OCI-LY1 (cell line): Measurements from ENCODE around the gene SARM1.

ENCODE experiments used
- H2AFZ ChIP-seq: fragments of 200-600 bp; sonication (generic), shearing (Covaris generic); 2 replicates; pipeline ENCODE4 v1.6.0; 2014; ENCODE audit warnings: antibody characterized with exemption, mild to moderate bottlenecking, low read length
- H3F3A ChIP-seq: fragments of 200-600 bp; sonication (generic), shearing (Covaris generic); 2 replicates; pipeline ENCODE4 v1.6.0; 2014; ENCODE audit warnings: mild to moderate bottlenecking, antibody characterized with exemption, low read length, moderate library complexity; ENCODE audit not compliant: insufficient read depth
- H3K27ac ChIP-seq: fragments of 200-600 bp; sonication (generic); 2 replicates; pipeline ENCODE4 v1.5.1; 2014; ENCODE audit warnings: low read length, mixed run types, mild to moderate bottlenecking, low read depth; ENCODE audit not compliant: poor library complexity, severe bottlenecking
- H3K27me3 ChIP-seq: fragments of 200-600 bp; sonication (generic); 2 replicates; pipeline ENCODE4 v1.6.0; 2014; ENCODE audit warnings: antibody characterized with exemption, mild to moderate bottlenecking, low read length, moderate library complexity; ENCODE audit not compliant: insufficient read depth
- H3K36me3 ChIP-seq: fragments of 200-600 bp; sonication (generic); 2 replicates; pipeline ENCODE4 v1.6.1; 2014; ENCODE audit warnings: mild to moderate bottlenecking, antibody characterized with exemption, low read length, moderate library complexity, mixed read lengths; ENCODE audit not compliant: insufficient read depth
- H3K4me1 ChIP-seq: fragments of 200-600 bp; sonication (generic); 2 replicates; pipeline ENCODE4 v1.5.1; 2014; ENCODE audit warnings: mild to moderate bottlenecking, low read length, moderate library complexity; ENCODE audit not compliant: insufficient read depth, severe bottlenecking
- H3K4me2 ChIP-seq: fragments of 200-600 bp; sonication (generic), shearing (Covaris generic); 2 replicates; pipeline ENCODE4 v1.6.1; 2014; ENCODE audit warnings: low read length
- H3K4me3 ChIP-seq: fragments of 200-600 bp; sonication (generic); 2 replicates; pipeline ENCODE4 v1.5.1; 2014; ENCODE audit warnings: low read length, low read depth, mild to moderate bottlenecking, mixed read lengths; ENCODE audit not compliant: poor library complexity, severe bottlenecking
- H3K79me2 ChIP-seq: fragments of 200-600 bp; shearing (Covaris generic); 2 replicates; pipeline ENCODE4 v1.6.1; 2016; ENCODE audit warnings: mixed run types, low read length, mixed read lengths; ENCODE audit not compliant: insufficient read depth
- H3K9ac ChIP-seq: fragments of 200-600 bp; sonication (generic), shearing (Covaris generic); 2 replicates; pipeline ENCODE4 v1.6.1; 2014; ENCODE audit warnings: mild to moderate bottlenecking, low read length, mixed read lengths
- H3K9me2 ChIP-seq: fragments of 200-600 bp; sonication (generic), shearing (Covaris generic); 2 replicates; pipeline ENCODE4 v1.6.1; 2014; ENCODE audit warnings: low read depth, mild to moderate bottlenecking, low read length, mixed read lengths
- H3K9me3 ChIP-seq: fragments of 200-600 bp; shearing (Covaris generic); 2 replicates; pipeline ENCODE4 v1.6.1; 2014; ENCODE audit warnings: low read length, mixed read lengths
- H4K20me1 ChIP-seq: fragments of 200-600 bp; sonication (generic), shearing (Covaris generic); 2 replicates; pipeline ENCODE4 v1.6.0; 2016; ENCODE audit warnings: mild to moderate bottlenecking, low read length; ENCODE audit not compliant: insufficient read depth
- EZH2 ChIP-seq: fragments of 200-600 bp; sonication (generic), shearing (Covaris generic); IDR thresholded peaks from 2 replicates; pipeline ENCODE4 v1.8.0; 2017; ENCODE audit warnings: borderline replicate concordance, mixed run types, mild to moderate bottlenecking, antibody characterized with exemption, low read length, moderate library complexity, mixed read lengths
- TF ChIP-seq, protein P1 (sequence below): fragments of 200-600 bp; sonication (generic), shearing (Covaris generic); IDR thresholded peaks from 2 replicates; pipeline ENCODE4 v1.5.1; 2017; ENCODE audit warnings: mild to moderate bottlenecking, antibody characterized with exemption, low read length, moderate library complexity, mixed read lengths

SARM1 gene

GRCh38 chr17:28344011-28344410 is 27.5 kb upstream of the SARM1 start:
- Histone ChIP-seq H3K27ac (peak overlapping the region; percentile 84), H3K9ac (no peak overlapping the region; the same call in 1 of the 2 replicates), H3F3A (no peaks in the 10 kb centered on the region), H3K4me2 (0 out of 2 replicates have a peak overlapping the region, but pooled peaks have one; percentile 14), H3K9me2 (no peaks in the 10 kb centered on the region), H3K79me2 (no peaks in the 10 kb centered on the region), H2AFZ (no peak overlapping the region), H3K27me3 (no peaks in the 10 kb centered on the region), H3K36me3 (peaks cover 69% of the 10 kb centered on the region), H4K20me1 (no peaks in the 10 kb centered on the region), H3K9me3 (no peaks in the 10 kb centered on the region), H3K4me1 (peaks cover 12% of the 10 kb centered on the region), H3K4me3 (no peak overlapping the region)
- TF ChIP-seq EZH2: no peak
- TF ChIP-seq, protein P1, sequence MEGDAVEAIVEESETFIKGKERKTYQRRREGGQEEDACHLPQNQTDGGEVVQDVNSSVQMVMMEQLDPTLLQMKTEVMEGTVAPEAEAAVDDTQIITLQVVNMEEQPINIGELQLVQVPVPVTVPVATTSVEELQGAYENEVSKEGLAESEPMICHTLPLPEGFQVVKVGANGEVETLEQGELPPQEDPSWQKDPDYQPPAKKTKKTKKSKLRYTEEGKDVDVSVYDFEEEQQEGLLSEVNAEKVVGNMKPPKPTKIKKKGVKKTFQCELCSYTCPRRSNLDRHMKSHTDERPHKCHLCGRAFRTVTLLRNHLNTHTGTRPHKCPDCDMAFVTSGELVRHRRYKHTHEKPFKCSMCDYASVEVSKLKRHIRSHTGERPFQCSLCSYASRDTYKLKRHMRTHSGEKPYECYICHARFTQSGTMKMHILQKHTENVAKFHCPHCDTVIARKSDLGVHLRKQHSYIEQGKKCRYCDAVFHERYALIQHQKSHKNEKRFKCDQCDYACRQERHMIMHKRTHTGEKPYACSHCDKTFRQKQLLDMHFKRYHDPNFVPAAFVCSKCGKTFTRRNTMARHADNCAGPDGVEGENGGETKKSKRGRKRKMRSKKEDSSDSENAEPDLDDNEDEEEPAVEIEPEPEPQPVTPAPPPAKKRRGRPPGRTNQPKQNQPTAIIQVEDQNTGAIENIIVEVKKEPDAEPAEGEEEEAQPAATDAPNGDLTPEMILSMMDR: no peak

DNA sequence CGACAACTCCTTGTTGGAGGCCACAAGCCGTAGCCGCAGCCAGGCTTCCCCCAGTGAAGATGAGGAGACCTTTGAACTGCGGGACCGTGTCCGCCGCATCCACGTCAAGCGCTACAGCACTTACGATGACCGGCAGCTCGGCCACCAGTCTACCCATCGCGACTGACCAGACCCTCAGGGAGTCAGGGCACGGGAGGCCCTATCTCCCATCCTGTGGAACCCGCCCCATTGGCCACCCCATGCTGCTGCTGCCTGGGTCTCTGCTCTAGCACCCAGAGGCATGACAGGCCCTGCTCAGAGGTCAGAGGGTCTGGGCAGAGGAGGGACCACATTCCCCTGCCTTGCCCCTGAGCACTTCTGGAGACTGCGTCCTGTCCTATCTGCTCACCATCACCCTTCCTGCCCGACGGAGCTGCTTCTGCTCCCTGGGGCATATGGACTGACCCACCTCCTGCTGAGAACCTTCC is 27.0 kb upstream of the SARM1 start:
- Histone ChIP-seq H4K20me1 (no peaks in the 10 kb centered on the region), H3K79me2 (no peaks in the 10 kb centered on the region), H3K27ac (peak overlapping the region; percentile 84), H3K4me2 (no peak overlapping the region), H3K9me2 (no peaks in the 10 kb centered on the region), H3K9ac (no peak overlapping the region), H3K4me1 (peaks cover 12% of the 10 kb centered on the region), H3K9me3 (no peaks in the 10 kb centered on the region), H3K27me3 (no peaks in the 10 kb centered on the region), H3K4me3 (no peak overlapping the region), H3F3A (no peaks in the 10 kb centered on the region), H3K36me3 (peaks cover 73% of the 10 kb centered on the region), H2AFZ (no peak overlapping the region)
- TF ChIP-seq, protein P1: no peak
- no peak for TF ChIP-seq EZH2

DNA sequence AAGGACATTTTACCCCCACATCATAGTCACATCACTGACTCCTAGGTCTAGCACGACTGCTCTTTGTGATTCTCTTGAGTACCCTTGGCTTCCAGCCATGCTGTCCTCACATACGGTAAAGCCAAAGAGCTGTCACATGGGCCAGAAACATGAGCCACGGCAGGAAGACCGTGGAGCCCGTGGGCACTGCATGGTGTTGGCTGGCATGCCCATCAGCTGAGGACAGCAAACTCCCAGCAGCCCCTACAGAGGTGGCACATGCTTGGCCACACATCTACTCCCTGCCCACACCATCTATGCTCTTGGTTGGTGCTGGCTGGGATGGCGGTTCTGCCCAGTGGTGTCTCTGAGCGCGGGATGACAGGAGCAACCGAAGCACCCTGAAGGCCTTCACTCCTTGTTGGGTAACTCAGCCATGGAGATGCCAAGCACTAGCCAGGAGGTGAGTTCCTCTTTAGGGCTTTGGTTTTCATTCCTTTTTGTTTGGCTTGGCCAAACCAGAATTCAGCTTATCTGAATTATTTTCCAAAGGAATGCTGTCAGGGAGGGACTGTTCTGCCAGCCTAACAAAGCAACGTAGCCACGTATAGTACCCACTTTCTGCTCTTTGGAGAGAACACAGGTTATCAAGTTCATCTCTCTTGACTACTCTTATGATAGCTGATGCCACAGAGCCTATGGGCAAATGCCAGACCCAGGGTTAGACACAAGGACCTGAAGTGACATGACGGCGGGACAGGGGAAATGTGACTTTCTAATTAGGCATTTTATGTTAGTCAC is 25.9 kb upstream of the SARM1 start:
- Histone ChIP-seq H3K27me3 (no peaks in the 10 kb centered on the region), H3K4me3 (no peak overlapping the region), H3K4me1 (peaks cover 12% of the 10 kb centered on the region), H2AFZ (no peak overlapping the region), H4K20me1 (no peaks in the 10 kb centered on the region), H3K9me3 (no peaks in the 10 kb centered on the region), H3K36me3 (peaks cover 84% of the 10 kb centered on the region), H3K27ac (no peak overlapping the region), H3K79me2 (no peaks in the 10 kb centered on the region), H3K4me2 (no peak overlapping the region), H3K9ac (no peak overlapping the region), H3K9me2 (no peaks in the 10 kb centered on the region), H3F3A (no peaks in the 10 kb centered on the region)
- TF ChIP-seq, protein P1: no peak
- no peak for TF ChIP-seq EZH2
